Forelimb muscle (tissue), 1 donor: ENCODE measurements around the gene TOMM34. TPM values are rescaled to one million over a fixed set of nuclear protein-coding genes. Genes with fewer than 3 reads are reported as not detected.

Experiments used
- DNase-seq: peaks from one replicate; pipeline ENCODE4 v3.0.0-alpha.2; 2013; ENCODE audit warnings: low read depth
- polyA plus RNA-seq: library from polyadenylated mRNA; unstranded; fragments of 120-200 nt; gene quantifications from one replicate; pipeline ENCODE4 v1.2.1, GENCODE V29; 2013; ENCODE audit not compliant: insufficient read length

The TOMM34 gene
- polyA plus RNA-seq, 1 donor, result 13.3 TPM

DNA sequence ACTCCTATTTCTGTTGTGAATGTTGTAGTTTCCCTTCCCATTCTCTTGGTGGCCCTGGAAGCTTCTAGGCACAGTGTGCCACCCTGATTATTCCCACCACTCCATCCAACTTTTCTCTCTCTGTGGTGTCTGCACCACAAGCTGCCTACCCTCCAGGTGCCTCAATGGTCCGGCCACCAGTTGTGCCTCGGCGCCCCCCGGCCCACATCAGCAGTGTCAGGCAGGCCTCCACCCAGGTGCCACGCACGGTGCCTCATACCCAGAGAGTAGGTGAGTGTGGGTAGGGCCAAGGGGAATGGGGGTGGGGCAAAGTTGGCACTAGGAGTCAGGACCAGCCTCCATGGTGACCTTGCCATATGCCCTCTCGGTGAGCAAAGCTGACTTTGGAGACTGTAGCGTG lies 27.3 kb downstream of the TOMM34 start:
- no peak for DNase-seq

DNA sequence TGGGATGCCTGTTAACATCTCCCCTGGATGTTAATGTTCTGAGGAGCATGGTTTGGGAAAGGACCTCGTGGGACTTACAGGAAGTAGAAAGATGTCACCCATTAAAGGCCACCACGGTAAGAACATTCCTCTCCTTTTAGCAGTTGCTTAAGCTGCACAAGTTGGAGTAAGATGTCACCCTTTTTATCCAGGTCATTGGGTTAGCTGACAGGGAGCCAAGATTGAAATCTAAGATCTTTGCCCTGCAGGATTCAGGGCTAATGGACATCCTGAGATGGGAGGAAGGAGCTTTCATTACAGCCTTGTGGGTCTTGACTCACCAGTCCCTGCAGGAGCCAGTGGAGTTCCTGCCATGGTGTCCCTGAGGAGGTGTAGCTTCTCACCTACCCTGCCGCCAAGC lies 28.3 kb downstream of the TOMM34 start:
- no peak for DNase-seq

- DNase-seq, result no peak
Measured at GRCh38 chr20:44930517-44931168, 29.6 kb downstream of the TOMM34 start.

- no peak for DNase-seq
Measured at GRCh38 chr20:44928595-44928994, 31.6 kb downstream of the TOMM34 start.

GRCh38 chr20:44924541-44924940 lies 35.7 kb downstream of the TOMM34 start:
- DNase-seq, result no peak

GRCh38 chr20:44921447-44921846 lies 38.8 kb downstream of the TOMM34 start:
- DNase-seq, result no peak

- DNase-seq, result no peak
Measured at GRCh38 chr20:44918761-44919160, 41.4 kb downstream of the TOMM34 start.

- DNase-seq, result no peak
Measured at GRCh38 chr20:44918342-44918741, 41.9 kb downstream of the TOMM34 start.

DNA sequence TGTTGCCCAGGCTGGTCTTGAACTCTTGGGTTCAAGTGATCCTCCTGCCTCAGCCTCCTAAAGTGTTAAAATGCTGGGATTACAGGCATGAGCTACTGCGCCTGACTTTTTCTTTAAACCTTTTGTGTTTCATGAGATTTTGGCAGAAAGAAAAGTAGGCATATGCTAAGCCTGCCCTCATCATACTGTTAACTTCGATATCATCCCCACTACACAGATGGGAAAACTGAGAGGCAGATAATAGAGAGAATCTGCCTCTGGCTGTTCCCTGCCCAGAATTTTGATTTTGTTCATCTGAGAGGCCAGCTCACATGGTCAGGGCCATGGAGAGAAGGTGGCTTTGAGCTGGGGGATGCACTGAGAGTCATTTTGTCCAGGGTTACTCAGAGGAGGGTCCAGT lies 42.8 kb downstream of the TOMM34 start:
- DNase-seq, result no peak

GRCh38 chr20:44916586-44916985 lies 43.6 kb downstream of the TOMM34 start:
- DNase-seq, result no peak

GRCh38 chr20:44914924-44915323 lies 45.3 kb downstream of the TOMM34 start:
- DNase-seq, result no peak

- no peak for DNase-seq
Measured at GRCh38 chr20:44912189-44912588, 48.0 kb downstream of the TOMM34 start.

- DNase-seq, result no peak
Measured at GRCh38 chr20:44911264-44911921, 48.8 kb downstream of the TOMM34 start.

GRCh38 chr20:44910690-44911262 lies 49.4 kb downstream of the TOMM34 start:
- DNase-seq, result no peak

GRCh38 chr20:44909872-44910689 lies 50.1 kb downstream of the TOMM34 start, which contains the start of gene PABPC1L:
Gene PABPC1L, plus strand, starts transcription at chr20:44910060. Its CDS starts 84 bp downstream, at chr20:44910144.
- DNase-seq, result no peak

- DNase-seq, result no peak
Measured at GRCh38 chr20:44908987-44909871, 51.0 kb downstream of the TOMM34 start.

DNA sequence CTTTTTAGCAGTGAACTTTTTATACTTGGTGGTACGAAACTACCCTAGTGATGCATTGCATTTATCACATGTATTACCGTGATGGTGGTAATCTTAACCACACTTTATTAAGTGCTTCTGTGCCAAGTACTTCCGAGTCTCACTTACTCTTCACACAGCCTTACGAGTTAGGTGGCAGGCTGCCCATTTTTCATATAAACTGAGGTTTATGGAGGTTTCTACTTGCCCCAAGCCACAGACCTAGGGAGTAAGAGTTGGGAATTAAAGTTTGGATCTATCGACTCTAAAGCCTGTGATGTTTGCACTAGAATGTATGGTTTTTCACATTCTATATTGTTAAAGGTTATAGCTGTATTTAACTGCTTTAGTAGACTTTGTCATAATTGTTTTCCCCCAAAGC lies 55.8 kb downstream of the TOMM34 start:
- no peak for DNase-seq

- no peak for DNase-seq
Measured at GRCh38 chr20:44901974-44902373, 58.2 kb downstream of the TOMM34 start.

GRCh38 chr20:44900231-44900854 lies 59.9 kb downstream of the TOMM34 start:
- no peak for DNase-seq

- DNase-seq, result no peak
Measured at GRCh38 chr20:44897133-44897532, 63.1 kb downstream of the TOMM34 start.

DNA sequence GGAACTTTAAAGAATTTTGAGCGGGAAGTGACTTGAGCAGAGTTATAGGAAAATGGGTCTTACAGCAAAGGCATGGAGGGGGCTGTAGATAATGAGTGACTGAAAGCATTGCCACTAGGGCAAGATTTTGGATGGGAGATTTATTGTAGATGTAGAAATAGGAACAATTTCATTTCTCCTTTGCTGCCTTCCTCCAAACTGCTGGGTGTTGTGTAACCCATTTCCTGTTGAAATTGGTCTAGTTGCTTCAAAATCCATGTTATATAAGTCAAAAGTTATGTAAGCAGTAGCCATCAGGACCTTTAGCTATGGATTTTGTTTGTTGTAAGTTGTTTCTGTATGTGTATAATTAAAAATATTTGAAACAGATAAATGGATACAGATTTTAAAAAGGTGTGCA lies 63.6 kb downstream of the TOMM34 start:
- DNase-seq, result no peak
